ENCODE results near the gene NOM1.

- no peak for TF ChIP-seq CTCF (IDR thresholded peaks at IDR 0.05)
- no peak for TF ChIP-seq EZH2 (IDR thresholded peaks at IDR 0.05; ENCODE audit: borderline replicate concordance, insufficient read depth, low read depth, low read length, poor library complexity, severe bottlenecking)
Measured at GRCh38 chr7:156979711-156980110, 30.2 kb downstream of the NOM1 start.

Data from B cell (primary cell).